Measurements from ENCODE around the gene ARFRP1. TPM values are rescaled to one million over a fixed set of nuclear protein-coding genes. Genes with fewer than 3 reads are reported as not detected.
A peak's percentile ranks its signal among the peaks of the same experiment; 100 is the strongest.

The ARFRP1 gene
- total and polyA plus RNA-seq, 2 of the 13 experiments (the other 11 are each of a cell fraction or from before 2014, with no cell fraction given) = 32.0 to 51.1 TPM

DNA sequence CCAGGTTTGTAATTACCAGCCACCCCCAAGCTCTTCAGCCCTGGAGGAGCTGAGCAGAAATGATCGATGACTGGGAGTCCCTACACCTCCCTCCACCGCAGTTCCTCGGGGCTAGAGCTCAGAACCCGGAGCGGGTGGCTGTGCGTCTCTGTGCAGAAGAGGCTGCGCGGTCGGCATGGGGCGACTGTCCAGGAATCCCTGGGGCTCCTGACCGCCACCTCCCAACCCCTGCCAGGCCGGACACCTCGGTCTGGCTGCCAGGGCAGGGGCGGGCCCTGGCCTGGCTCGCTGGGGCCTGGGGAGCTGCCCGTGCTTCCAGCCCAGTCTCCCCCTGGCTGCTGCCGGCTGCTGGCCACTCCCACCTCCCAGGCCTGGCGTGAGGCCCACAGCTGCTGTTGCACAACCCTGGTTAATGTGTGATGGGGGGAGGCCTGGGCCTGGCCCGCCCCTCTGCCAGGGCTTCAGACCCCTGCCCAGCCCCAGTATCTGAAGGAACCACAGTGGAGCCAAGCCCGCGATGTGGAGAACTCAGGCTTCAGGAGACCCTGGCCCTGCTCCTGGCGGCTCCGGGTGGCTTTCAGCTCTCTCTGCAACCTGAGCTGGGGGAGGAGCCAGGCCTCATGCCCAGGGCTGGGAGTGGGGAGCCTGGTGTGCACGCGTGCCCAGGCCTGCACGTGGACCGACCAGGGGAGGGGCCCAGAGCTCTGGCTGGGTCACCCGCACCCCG, 33.0 kb upstream of the ARFRP1 start (continued):
- TF ChIP-seq NCOR1 (IDR thresholded peaks at IDR 0.05; ENCODE audit: borderline replicate concordance, low read length) (peak; percentile 83), AGO2 (optimal IDR thresholded peaks at IDR 0.05; ENCODE audit: low read depth, low read length) (peak; percentile 96), KMT2A (CRISPR knock-in tag; IDR thresholded peaks at IDR 0.05) (peak; percentile 80; the same call in 1 of the 2 replicates), ZEB1 (IDR thresholded peaks at IDR 0.05; ENCODE audit: insufficient replicate concordance, low read depth) (peak; percentile 78), RORA (CRISPR knock-in tag; IDR thresholded peaks at IDR 0.05) (no peak), FOSL1 (CRISPR knock-in tag; IDR thresholded peaks at IDR 0.05; ENCODE audit: borderline replicate concordance) (peak; percentile 52; the same call in 1 of the 2 replicates), ZNF552 (CRISPR knock-in tag; IDR thresholded peaks at IDR 0.05; ENCODE audit: borderline replicate concordance) (no peak; the same call in 1 of the 2 replicates), ZNF343 (CRISPR knock-in tag; IDR thresholded peaks at IDR 0.05) (peak; percentile 96), HOXA3 (CRISPR knock-in tag; IDR thresholded peaks at IDR 0.05) (peak; percentile 97), ZIK1 (CRISPR knock-in tag; IDR thresholded peaks at IDR 0.05; ENCODE audit: borderline replicate concordance, low read depth) (peak; percentile 77), HCFC1 (IDR thresholded peaks at IDR 0.05; ENCODE audit: low read depth, low read length) (no peak), NFYC (CRISPR knock-in tag; IDR thresholded peaks at IDR 0.05) (peak; percentile 60; the same call in 1 of the 2 replicates), ZBTB20 (CRISPR knock-in tag; IDR thresholded peaks at IDR 0.05; ENCODE audit: borderline replicate concordance, low read depth) (peak; percentile 78; the same call in 1 of the 2 replicates), NFKBIZ (CRISPR knock-in tag; IDR thresholded peaks at IDR 0.05) (peak; percentile 94), DPF2 (CRISPR knock-in tag; IDR thresholded peaks at IDR 0.05; ENCODE audit: borderline replicate concordance, low read depth) (peak; percentile 83; the same call in 1 of the 2 replicates), KLF11 (CRISPR knock-in tag; IDR thresholded peaks at IDR 0.05) (peak; percentile 97)
- TF ChIP-seq, protein P1, sequence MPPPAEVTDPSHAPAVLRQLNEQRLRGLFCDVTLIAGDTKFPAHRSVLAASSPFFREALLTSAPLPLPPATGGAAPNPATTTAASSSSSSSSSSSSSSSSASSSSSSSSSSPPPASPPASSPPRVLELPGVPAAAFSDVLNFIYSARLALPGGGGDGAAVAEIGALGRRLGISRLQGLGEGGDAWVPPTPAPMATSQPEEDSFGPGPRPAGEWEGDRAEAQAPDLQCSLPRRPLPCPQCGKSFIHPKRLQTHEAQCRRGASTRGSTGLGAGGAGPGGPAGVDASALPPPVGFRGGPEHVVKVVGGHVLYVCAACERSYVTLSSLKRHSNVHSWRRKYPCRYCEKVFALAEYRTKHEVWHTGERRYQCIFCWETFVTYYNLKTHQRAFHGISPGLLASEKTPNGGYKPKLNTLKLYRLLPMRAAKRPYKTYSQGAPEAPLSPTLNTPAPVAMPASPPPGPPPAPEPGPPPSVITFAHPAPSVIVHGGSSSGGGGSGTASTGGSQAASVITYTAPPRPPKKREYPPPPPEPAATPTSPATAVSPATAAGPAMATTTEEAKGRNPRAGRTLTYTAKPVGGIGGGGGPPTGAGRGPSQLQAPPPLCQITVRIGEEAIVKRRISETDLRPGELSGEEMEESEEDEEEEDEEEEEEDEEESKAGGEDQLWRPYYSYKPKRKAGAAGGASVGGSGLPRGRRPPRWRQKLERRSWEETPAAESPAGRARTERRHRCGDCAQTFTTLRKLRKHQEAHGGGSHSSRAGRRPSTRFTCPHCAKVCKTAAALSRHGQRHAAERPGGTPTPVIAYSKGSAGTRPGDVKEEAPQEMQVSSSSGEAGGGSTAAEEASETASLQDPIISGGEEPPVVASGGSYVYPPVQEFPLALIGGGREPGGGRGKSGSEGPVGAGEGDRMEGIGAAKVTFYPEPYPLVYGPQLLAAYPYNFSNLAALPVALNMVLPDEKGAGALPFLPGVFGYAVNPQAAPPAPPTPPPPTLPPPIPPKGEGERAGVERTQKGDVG (CRISPR knock-in tag; IDR thresholded peaks at IDR 0.05; ENCODE audit: borderline replicate concordance) = peak; percentile 91; the same call in 1 of the 2 replicates
- TF ChIP-seq, protein P2, sequence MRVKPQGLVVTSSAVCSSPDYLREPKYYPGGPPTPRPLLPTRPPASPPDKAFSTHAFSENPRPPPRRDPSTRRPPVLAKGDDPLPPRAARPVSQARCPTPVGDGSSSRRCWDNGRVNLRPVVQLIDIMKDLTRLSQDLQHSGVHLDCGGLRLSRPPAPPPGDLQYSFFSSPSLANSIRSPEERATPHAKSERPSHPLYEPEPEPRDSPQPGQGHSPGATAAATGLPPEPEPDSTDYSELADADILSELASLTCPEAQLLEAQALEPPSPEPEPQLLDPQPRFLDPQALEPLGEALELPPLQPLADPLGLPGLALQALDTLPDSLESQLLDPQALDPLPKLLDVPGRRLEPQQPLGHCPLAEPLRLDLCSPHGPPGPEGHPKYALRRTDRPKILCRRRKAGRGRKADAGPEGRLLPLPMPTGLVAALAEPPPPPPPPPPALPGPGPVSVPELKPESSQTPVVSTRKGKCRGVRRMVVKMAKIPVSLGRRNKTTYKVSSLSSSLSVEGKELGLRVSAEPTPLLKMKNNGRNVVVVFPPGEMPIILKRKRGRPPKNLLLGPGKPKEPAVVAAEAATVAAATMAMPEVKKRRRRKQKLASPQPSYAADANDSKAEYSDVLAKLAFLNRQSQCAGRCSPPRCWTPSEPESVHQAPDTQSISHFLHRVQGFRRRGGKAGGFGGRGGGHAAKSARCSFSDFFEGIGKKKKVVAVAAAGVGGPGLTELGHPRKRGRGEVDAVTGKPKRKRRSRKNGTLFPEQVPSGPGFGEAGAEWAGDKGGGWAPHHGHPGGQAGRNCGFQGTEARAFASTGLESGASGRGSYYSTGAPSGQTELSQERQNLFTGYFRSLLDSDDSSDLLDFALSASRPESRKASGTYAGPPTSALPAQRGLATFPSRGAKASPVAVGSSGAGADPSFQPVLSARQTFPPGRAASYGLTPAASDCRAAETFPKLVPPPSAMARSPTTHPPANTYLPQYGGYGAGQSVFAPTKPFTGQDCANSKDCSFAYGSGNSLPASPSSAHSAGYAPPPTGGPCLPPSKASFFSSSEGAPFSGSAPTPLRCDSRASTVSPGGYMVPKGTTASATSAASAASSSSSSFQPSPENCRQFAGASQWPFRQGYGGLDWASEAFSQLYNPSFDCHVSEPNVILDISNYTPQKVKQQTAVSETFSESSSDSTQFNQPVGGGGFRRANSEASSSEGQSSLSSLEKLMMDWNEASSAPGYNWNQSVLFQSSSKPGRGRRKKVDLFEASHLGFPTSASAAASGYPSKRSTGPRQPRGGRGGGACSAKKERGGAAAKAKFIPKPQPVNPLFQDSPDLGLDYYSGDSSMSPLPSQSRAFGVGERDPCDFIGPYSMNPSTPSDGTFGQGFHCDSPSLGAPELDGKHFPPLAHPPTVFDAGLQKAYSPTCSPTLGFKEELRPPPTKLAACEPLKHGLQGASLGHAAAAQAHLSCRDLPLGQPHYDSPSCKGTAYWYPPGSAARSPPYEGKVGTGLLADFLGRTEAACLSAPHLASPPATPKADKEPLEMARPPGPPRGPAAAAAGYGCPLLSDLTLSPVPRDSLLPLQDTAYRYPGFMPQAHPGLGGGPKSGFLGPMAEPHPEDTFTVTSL (CRISPR knock-in tag; IDR thresholded peaks at IDR 0.05; ENCODE audit: borderline replicate concordance) = peak; percentile 35; the same call in 1 of the 2 replicates
- TF ChIP-seq, protein P3, sequence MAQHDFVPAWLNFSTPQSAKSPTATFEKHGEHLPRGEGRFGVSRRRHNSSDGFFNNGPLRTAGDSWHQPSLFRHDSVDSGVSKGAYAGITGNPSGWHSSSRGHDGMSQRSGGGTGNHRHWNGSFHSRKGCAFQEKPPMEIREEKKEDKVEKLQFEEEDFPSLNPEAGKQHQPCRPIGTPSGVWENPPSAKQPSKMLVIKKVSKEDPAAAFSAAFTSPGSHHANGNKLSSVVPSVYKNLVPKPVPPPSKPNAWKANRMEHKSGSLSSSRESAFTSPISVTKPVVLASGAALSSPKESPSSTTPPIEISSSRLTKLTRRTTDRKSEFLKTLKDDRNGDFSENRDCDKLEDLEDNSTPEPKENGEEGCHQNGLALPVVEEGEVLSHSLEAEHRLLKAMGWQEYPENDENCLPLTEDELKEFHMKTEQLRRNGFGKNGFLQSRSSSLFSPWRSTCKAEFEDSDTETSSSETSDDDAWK (CRISPR knock-in tag; IDR thresholded peaks at IDR 0.05) = no peak
